Peyer's patch (tissue), 4 donors: ENCODE measurements around the gene CNTN5. TPM values are rescaled to one million over a fixed set of nuclear protein-coding genes. Genes with fewer than 3 reads are reported as not detected.

Experiments used
- DNase-seq, 3 donors: peaks; one replicate each; pipeline ENCODE4 v3.0.0-alpha.2; 2017 to 2019
- H3K27ac ChIP-seq, 4 donors: fragments of 200-600 bp; sonication (generic); one replicate each; pipeline ENCODE4 v1.5.1; 2016 to 2019
- H3K27me3 ChIP-seq, 2 donors: fragments of 200-600 bp; sonication (generic); one replicate each; pipeline ENCODE4 v1.5.1; 2019
- H3K36me3 ChIP-seq, 3 donors: fragments of 200-600 bp; sonication (generic); one replicate each; pipeline ENCODE4 v1.5.1; 2016 to 2019
- H3K4me1 ChIP-seq, 4 donors: fragments of 200-600 bp; sonication (generic); one replicate each; pipeline ENCODE4 v1.5.1; 2016 to 2019
- H3K4me3 ChIP-seq, 4 donors: fragments of 200-600 bp; sonication (generic); 1 replicate in 3 of 4; 2 replicates in 1 of 4; pipeline ENCODE4 v1.5.1; 2016 to 2019; ENCODE audit warnings: mild to moderate bottlenecking in 1 of 4
- H3K9me3 ChIP-seq, 4 donors: fragments of 200-600 bp; sonication (generic); one replicate each; pipeline ENCODE4 v1.5.1; 2016 to 2019; ENCODE audit warnings: mild to moderate bottlenecking in 1 of 4
- POLR2A ChIP-seq, 2 donors: fragments of 450-650 bp; IDR thresholded peaks; one replicate each; pipeline ENCODE4 v1.5.1; 2017; ENCODE audit warnings: antibody characterized with exemption in 2 of 2, mild to moderate bottlenecking in 2 of 2, moderate library complexity in 2 of 2
- total RNA-seq, 4 donors: library from RNA; depleted of rRNA; stranded (reverse); fragments of >200 nt; gene quantifications; one replicate each; pipeline ENCODE4 v1.1.0, GENCODE V29; 2016
- TF ChIP-seq, protein P1 (sequence below), 6 experiments: fragments of 450-650 bp in 4 of 6; fragments of 200-600 bp in 2 of 6; sonication (generic) in 1 of 6; IDR thresholded peaks; one replicate each; pipeline ENCODE4 v1.5.1; 2017 to 2019; ENCODE audit warnings: antibody characterized with exemption in 6 of 6, mild to moderate bottlenecking in 3 of 6, moderate library complexity in 1 of 6

Gene CNTN5
- total RNA-seq, 4 donors from 2014 or later, result not detected

DNA sequence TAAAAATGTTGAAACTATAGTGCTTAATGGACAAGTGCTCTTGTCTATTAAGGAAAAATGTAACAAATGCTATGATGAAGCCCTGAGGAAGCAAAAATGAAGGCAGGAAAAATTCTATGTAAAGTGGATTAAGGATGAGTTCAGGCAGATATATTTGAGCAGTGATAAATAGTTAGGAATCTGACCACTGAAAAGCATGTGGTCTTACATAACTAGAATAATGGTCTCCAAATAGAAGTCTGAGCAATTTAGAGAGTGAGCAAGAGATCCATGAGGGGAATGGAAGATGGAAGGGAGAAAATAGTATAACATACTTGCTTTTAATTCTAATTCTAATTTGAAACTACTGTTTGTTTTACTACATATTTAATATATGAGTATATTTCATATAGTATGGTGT, 1155.7 kb downstream of the CNTN5 start:
- TF ChIP-seq, protein P1, sequence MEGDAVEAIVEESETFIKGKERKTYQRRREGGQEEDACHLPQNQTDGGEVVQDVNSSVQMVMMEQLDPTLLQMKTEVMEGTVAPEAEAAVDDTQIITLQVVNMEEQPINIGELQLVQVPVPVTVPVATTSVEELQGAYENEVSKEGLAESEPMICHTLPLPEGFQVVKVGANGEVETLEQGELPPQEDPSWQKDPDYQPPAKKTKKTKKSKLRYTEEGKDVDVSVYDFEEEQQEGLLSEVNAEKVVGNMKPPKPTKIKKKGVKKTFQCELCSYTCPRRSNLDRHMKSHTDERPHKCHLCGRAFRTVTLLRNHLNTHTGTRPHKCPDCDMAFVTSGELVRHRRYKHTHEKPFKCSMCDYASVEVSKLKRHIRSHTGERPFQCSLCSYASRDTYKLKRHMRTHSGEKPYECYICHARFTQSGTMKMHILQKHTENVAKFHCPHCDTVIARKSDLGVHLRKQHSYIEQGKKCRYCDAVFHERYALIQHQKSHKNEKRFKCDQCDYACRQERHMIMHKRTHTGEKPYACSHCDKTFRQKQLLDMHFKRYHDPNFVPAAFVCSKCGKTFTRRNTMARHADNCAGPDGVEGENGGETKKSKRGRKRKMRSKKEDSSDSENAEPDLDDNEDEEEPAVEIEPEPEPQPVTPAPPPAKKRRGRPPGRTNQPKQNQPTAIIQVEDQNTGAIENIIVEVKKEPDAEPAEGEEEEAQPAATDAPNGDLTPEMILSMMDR (IDR thresholded peaks at IDR 0.05), result no peak
- no peak for TF ChIP-seq POLR2A (IDR thresholded peaks at IDR 0.05)
- Histone ChIP-seq H3K4me3 (no peak overlapping the region), H3K36me3 (no peaks in the 10 kb centered on the region), H3K27me3 (no peaks in the 10 kb centered on the region), H3K4me1 (no peaks in the 10 kb centered on the region), H3K9me3 (peaks cover 0 to 3% (median 0%) of the 10 kb centered on the region in 4 donors), H3K27ac (no peak overlapping the region)
- no peak for DNase-seq

DNA sequence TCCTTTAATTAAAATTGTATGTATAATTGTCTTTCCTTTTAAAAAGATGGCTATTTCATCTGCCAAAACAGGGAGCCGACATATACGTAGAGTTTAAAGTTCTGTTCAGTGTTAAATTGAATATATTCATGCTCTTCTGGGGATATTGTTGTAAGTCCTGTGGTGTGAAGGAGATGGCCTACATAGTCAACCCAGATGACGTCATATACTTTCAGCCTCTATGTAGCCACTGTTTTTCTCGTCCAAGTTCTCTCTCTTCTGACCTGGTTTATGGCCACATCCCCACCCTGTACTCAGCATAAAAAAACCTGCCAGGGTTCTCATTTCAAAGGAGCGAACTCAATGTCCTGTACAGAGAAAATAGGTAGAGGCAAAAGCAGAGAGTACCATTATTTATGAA, 1156.9 kb downstream of the CNTN5 start:
- H3K27ac ChIP-seq, result no peak overlapping the region
- H3K36me3 ChIP-seq, result no peaks in the 10 kb centered on the region
- TF ChIP-seq, protein P1 (IDR thresholded peaks at IDR 0.05), result no peak
- no peak for TF ChIP-seq POLR2A (IDR thresholded peaks at IDR 0.05)
- no peaks in the 10 kb centered on the region for H3K4me1 ChIP-seq
- H3K9me3 ChIP-seq, result peaks cover 0 to 3% (median 0%) of the 10 kb centered on the region in 4 donors
- no peak for DNase-seq
- no peak overlapping the region for H3K4me3 ChIP-seq
- no peaks in the 10 kb centered on the region for H3K27me3 ChIP-seq

DNA sequence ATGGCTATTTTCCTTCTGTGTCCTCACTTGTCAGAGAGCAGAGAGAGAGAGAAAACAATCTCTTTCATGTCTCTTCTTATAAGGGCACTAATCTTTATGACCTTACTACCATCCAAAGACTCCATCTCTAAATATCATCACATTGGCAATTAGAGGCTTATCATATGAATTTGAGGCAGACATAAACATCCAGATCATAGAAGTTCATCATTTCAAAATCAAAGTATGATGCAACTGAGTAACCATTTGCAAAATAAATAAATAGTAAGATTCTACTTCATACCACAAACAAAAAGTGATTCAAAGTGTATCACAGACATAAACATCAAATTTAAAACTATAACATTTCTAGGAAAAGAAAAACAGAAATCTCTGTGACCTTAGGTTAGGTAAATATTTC, 1161.6 kb downstream of the CNTN5 start:
- no peak overlapping the region for H3K27ac ChIP-seq

DNA sequence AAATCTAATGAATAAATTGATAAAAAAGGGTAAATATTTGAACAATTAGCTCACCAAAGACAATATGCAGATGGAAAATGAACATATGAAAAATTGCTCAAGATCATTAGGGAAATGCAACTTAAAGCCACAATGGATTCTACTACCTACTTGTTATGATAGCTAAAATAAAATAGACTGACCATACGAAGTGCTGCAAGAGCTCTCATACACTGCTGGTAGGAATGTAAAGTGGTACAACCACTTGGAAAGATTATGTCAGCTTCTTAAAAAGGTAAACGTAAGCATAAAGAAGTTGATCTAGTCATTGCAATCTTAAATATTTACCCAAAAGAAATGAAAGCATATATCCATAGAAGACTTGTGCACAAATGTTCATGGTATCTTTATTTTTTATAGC, 1162.2 kb downstream of the CNTN5 start:
- no peaks in the 10 kb centered on the region for H3K4me1 ChIP-seq
- no peak overlapping the region for H3K27ac ChIP-seq
- H3K36me3 ChIP-seq, result no peaks in the 10 kb centered on the region
- no peaks in the 10 kb centered on the region for H3K9me3 ChIP-seq
- no peak overlapping the region for H3K4me3 ChIP-seq
- no peaks in the 10 kb centered on the region for H3K27me3 ChIP-seq
- TF ChIP-seq, protein P1 (IDR thresholded peaks at IDR 0.05), result no peak
- no peak for TF ChIP-seq POLR2A (IDR thresholded peaks at IDR 0.05)
- DNase-seq, result no peak

More for the DNA sequence above, 1161.6 kb downstream of the CNTN5 start:
- DNase-seq, result no peak
- TF ChIP-seq, protein P1 (IDR thresholded peaks at IDR 0.05), result no peak
- no peak for TF ChIP-seq POLR2A (IDR thresholded peaks at IDR 0.05)
- Histone ChIP-seq H3K4me1 (no peaks in the 10 kb centered on the region), H3K9me3 (no peaks in the 10 kb centered on the region), H3K27me3 (no peaks in the 10 kb centered on the region), H3K4me3 (no peak overlapping the region), H3K36me3 (no peaks in the 10 kb centered on the region)

DNA sequence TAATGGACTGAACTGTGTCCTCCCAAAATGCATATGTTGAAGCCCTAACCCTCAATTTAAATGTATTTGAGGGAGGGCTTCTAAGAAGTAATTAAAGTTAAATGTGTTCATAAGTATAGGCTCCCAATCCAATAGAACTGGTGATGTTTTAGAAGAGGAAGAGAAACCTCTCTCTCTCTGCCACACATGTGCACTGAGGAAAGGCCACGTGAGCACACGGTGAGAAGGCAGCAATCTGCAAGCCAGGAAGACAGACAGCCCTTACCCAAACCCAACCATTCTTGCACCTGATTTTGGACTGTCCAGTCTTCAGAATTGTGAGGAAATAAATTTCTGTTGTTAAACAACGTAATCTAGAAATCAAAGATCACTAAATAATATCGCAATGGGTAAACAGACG, 1164.8 kb downstream of the CNTN5 start:
- no peak overlapping the region for H3K27ac ChIP-seq
- no peaks in the 10 kb centered on the region for H3K4me1 ChIP-seq
- no peaks in the 10 kb centered on the region for H3K9me3 ChIP-seq
- TF ChIP-seq, protein P1 (IDR thresholded peaks at IDR 0.05), result no peak
- no peak for TF ChIP-seq POLR2A (IDR thresholded peaks at IDR 0.05)
- DNase-seq, result no peak
- H3K27me3 ChIP-seq, result no peaks in the 10 kb centered on the region
- no peaks in the 10 kb centered on the region for H3K36me3 ChIP-seq
- no peak overlapping the region for H3K4me3 ChIP-seq
